DOHH2 (cell line): ENCODE data around the gene HSD3B2.

ENCODE experiments used
- H3F3A ChIP-seq: fragments of 200-600 bp; sonication (generic), shearing (Covaris generic); 2 replicates; pipeline ENCODE4 v1.6.0; 2016; ENCODE audit warnings: antibody characterized with exemption, mild to moderate bottlenecking; ENCODE audit not compliant: control insufficient read depth, insufficient read depth
- H3K27ac ChIP-seq: fragments of 200-600 bp; sonication (generic); 2 replicates; pipeline ENCODE4 v1.5.1; 2014; ENCODE audit warnings: low read depth, mild to moderate bottlenecking, low read length, moderate library complexity
- H3K27me3 ChIP-seq: fragments of 200-600 bp; sonication (generic); 2 replicates; pipeline ENCODE4 v1.6.1; 2014; ENCODE audit warnings: mild to moderate bottlenecking, low read length, mixed read lengths; ENCODE audit not compliant: control insufficient read depth
- H3K36me3 ChIP-seq: fragments of 200-600 bp; sonication (generic); 2 replicates; pipeline ENCODE4 v1.6.1; 2014; ENCODE audit warnings: mild to moderate bottlenecking, low read length, moderate library complexity, mixed read lengths; ENCODE audit not compliant: control insufficient read depth
- H3K4me1 ChIP-seq: fragments of 200-600 bp; sonication (generic); 2 replicates; pipeline ENCODE4 v1.6.1; 2014; ENCODE audit warnings: mild to moderate bottlenecking, low read length, mixed read lengths; ENCODE audit not compliant: control insufficient read depth
- H3K4me2 ChIP-seq: fragments of 200-600 bp; sonication (generic); 2 replicates; pipeline ENCODE4 v1.6.0; 2014; ENCODE audit warnings: mild to moderate bottlenecking, low read length, moderate library complexity
- H3K4me3 ChIP-seq: fragments of 200-600 bp; sonication (generic); 2 replicates; pipeline ENCODE4 v1.5.1; 2014; ENCODE audit warnings: mild to moderate bottlenecking, low read length, mixed read lengths
- H3K79me2 ChIP-seq: fragments of 200-600 bp; sonication (generic); 2 replicates; pipeline ENCODE4 v1.6.1; 2014; ENCODE audit warnings: mild to moderate bottlenecking, low read length, mixed read lengths; ENCODE audit not compliant: control insufficient read depth
- H3K9me2 ChIP-seq: fragments of 200-600 bp; sonication (generic); replicated peaks from 2 replicates; pipeline ENCODE4 v1.6.1; 2014; ENCODE audit warnings: mild to moderate bottlenecking, low read length, mixed read lengths; ENCODE audit not compliant: control insufficient read depth
- H3K9me3 ChIP-seq: fragments of 200-600 bp; sonication (generic); 2 replicates; pipeline ENCODE4 v1.6.1; 2014; ENCODE audit warnings: antibody characterized with exemption, low read length, mixed read lengths; ENCODE audit not compliant: control insufficient read depth, insufficient read depth
- H4K20me1 ChIP-seq: fragments of 200-600 bp; sonication (generic); 2 replicates; pipeline ENCODE4 v1.6.0; 2014; ENCODE audit warnings: low read depth, mild to moderate bottlenecking, antibody characterized with exemption, low read length, moderate library complexity; ENCODE audit not compliant: control insufficient read depth, insufficient read depth
- CTCF ChIP-seq: fragments of 200-600 bp; sonication (generic); IDR thresholded peaks from one replicate; pipeline ENCODE4 v1.5.1; 2014; ENCODE audit warnings: antibody characterized with exemption, mild to moderate bottlenecking, low read depth, low read length; ENCODE audit not compliant: poor library complexity, severe bottlenecking
- EZH2phosphoT487 ChIP-seq: fragments of 200-600 bp; sonication (generic); IDR thresholded peaks from 2 replicates; pipeline ENCODE4 v1.6.1; 2017; ENCODE audit warnings: borderline replicate concordance, mild to moderate bottlenecking, antibody characterized with exemption, low read length, moderate library complexity, mixed read lengths

HSD3B2 gene

GRCh38 chr1:119440721-119441307 is 25.9 kb downstream of the HSD3B2 start:
- H3K9me2 ChIP-seq = no peaks in the 10 kb centered on the region
- H3K27me3 ChIP-seq = no peaks in the 10 kb centered on the region
- H3K4me2 ChIP-seq = no peak overlapping the region
- H3K4me3 ChIP-seq = no peak overlapping the region
- H3K36me3 ChIP-seq = no peaks in the 10 kb centered on the region
- no peak for TF ChIP-seq EZH2phosphoT487
- TF ChIP-seq CTCF = no peak
- H4K20me1 ChIP-seq = no peaks in the 10 kb centered on the region
- no peak overlapping the region for H3K27ac ChIP-seq
- H3K4me1 ChIP-seq = no peaks in the 10 kb centered on the region
- H3F3A ChIP-seq = no peaks in the 10 kb centered on the region
- H3K79me2 ChIP-seq = no peaks in the 10 kb centered on the region
- no peaks in the 10 kb centered on the region; the same call in 1 of the 2 replicates for H3K9me3 ChIP-seq

- Histone ChIP-seq H3K4me3 (no peak overlapping the region), H4K20me1 (no peaks in the 10 kb centered on the region), H3K4me1 (no peaks in the 10 kb centered on the region), H3K9me2 (no peaks in the 10 kb centered on the region), H3K79me2 (no peaks in the 10 kb centered on the region), H3K27ac (no peak overlapping the region), H3K9me3 (no peaks in the 10 kb centered on the region; the same call in 1 of the 2 replicates), H3K4me2 (no peak overlapping the region), H3K36me3 (no peaks in the 10 kb centered on the region), H3K27me3 (no peaks in the 10 kb centered on the region), H3F3A (no peaks in the 10 kb centered on the region)
- TF ChIP-seq CTCF (no peak), EZH2phosphoT487 (no peak)
Measured at GRCh38 chr1:119442756-119443155, 27.8 kb downstream of the HSD3B2 start.

- H3K4me3 ChIP-seq = no peak overlapping the region
- no peaks in the 10 kb centered on the region for H3K36me3 ChIP-seq
- H3K9me2 ChIP-seq = no peaks in the 10 kb centered on the region
- H3K4me2 ChIP-seq = no peak overlapping the region
- no peaks in the 10 kb centered on the region for H3F3A ChIP-seq
- no peak overlapping the region for H3K27ac ChIP-seq
- TF ChIP-seq EZH2phosphoT487 = no peak
- no peak for TF ChIP-seq CTCF
- H3K79me2 ChIP-seq = no peaks in the 10 kb centered on the region
- H3K4me1 ChIP-seq = no peaks in the 10 kb centered on the region
- no peaks in the 10 kb centered on the region for H4K20me1 ChIP-seq
- no peaks in the 10 kb centered on the region; the same call in 1 of the 2 replicates for H3K9me3 ChIP-seq
- H3K27me3 ChIP-seq = no peaks in the 10 kb centered on the region
Measured at GRCh38 chr1:119446321-119446720, 31.4 kb downstream of the HSD3B2 start.
